H9 (cell line): Measurements from ENCODE around the gene RAB30. TPM values are rescaled to one million over a fixed set of nuclear protein-coding genes. Genes with fewer than 3 reads are reported as not detected.

Experiments used
- DNase-seq: peaks from one replicate; pipeline ENCODE4 v3.0.0-alpha.2; 2017
- H2AFZ ChIP-seq: one replicate; pipeline ENCODE4 v1.6.1; 2013; ENCODE audit warnings: mild to moderate bottlenecking, low read length, control low read depth, moderate library complexity
- H2AK5ac ChIP-seq: 2 replicates; pipeline ENCODE4 v1.6.1; 2013; ENCODE audit warnings: low read length, control low read depth, mixed read lengths; ENCODE audit not compliant: insufficient read length
- H2BK120ac ChIP-seq: one replicate; pipeline ENCODE4 v1.6.1; 2013; ENCODE audit warnings: low read depth, mild to moderate bottlenecking, low read length, control low read depth, inconsistent platforms; ENCODE audit not compliant: poor library complexity, severe bottlenecking
- H2BK12ac ChIP-seq: 2 replicates; pipeline ENCODE4 v1.6.1; 2013; ENCODE audit warnings: low read length, control low read depth, mixed read lengths, low read depth; ENCODE audit not compliant: insufficient read length
- H2BK15ac ChIP-seq: 2 replicates; pipeline ENCODE4 v1.6.1; 2013; ENCODE audit warnings: low read depth, low read length, control low read depth
- H2BK20ac ChIP-seq: one replicate; pipeline ENCODE4 v1.6.1; 2013; ENCODE audit warnings: low read depth, mild to moderate bottlenecking, low read length, control low read depth, inconsistent platforms; ENCODE audit not compliant: poor library complexity, severe bottlenecking
- H2BK5ac ChIP-seq: 2 replicates; pipeline ENCODE4 v1.6.1; 2013; ENCODE audit warnings: low read length, control low read depth, mixed read lengths; ENCODE audit not compliant: insufficient read length
- H3K14ac ChIP-seq: 2 replicates; pipeline ENCODE4 v1.6.1; 2013; ENCODE audit warnings: low read length, control low read depth; ENCODE audit not compliant: insufficient read depth
- H3K18ac ChIP-seq: 2 replicates; pipeline ENCODE4 v1.6.1; 2013; ENCODE audit warnings: low read depth, mild to moderate bottlenecking, mixed read lengths, low read length, control low read depth; ENCODE audit not compliant: insufficient read length
- H3K23ac ChIP-seq: 2 replicates; pipeline ENCODE4 v1.6.1; 2013; ENCODE audit warnings: low read length, control low read depth, mixed read lengths, low read depth; ENCODE audit not compliant: insufficient read length
- H3K23me2 ChIP-seq: 2 replicates; pipeline ENCODE4 v1.6.1; 2013; ENCODE audit warnings: low read depth, mild to moderate bottlenecking, mixed read lengths, low read length, control low read depth; ENCODE audit not compliant: insufficient read length, poor library complexity, severe bottlenecking
- H3K27ac ChIP-seq: 2 replicates; pipeline ENCODE4 v1.5.1; 2013; ENCODE audit warnings: low read length, control low read depth, mixed read lengths, low read depth; ENCODE audit not compliant: insufficient read length
- H3K27me3 ChIP-seq: 2 replicates; pipeline ENCODE4 v1.6.1; 2013; ENCODE audit warnings: low read length, control low read depth, inconsistent platforms; ENCODE audit not compliant: insufficient read depth
- H3K4ac ChIP-seq: 2 replicates; pipeline ENCODE4 v1.6.1; 2013; ENCODE audit warnings: low read depth, mild to moderate bottlenecking, control low read depth, inconsistent platforms, low read length, moderate library complexity
- H3K4me1 ChIP-seq: 2 replicates; pipeline ENCODE4 v1.6.1; 2013; ENCODE audit warnings: low read length, control low read depth, inconsistent platforms; ENCODE audit not compliant: insufficient read depth
- H3K4me2 ChIP-seq: 2 replicates; pipeline ENCODE4 v1.6.1; 2013; ENCODE audit warnings: low read length, control low read depth, mixed read lengths; ENCODE audit not compliant: insufficient read length, insufficient read depth
- H3K56ac ChIP-seq: 2 replicates; pipeline ENCODE4 v1.6.1; 2013; ENCODE audit warnings: low read depth, mild to moderate bottlenecking, mixed read lengths, low read length, control low read depth; ENCODE audit not compliant: insufficient read length
- H3K79me1 ChIP-seq: 2 replicates; pipeline ENCODE4 v1.6.1; 2013; ENCODE audit warnings: low read depth, mild to moderate bottlenecking, moderate library complexity, low read length, control low read depth, inconsistent platforms; ENCODE audit not compliant: insufficient read depth, poor library complexity, severe bottlenecking
- H3K79me2 ChIP-seq: 2 replicates; pipeline ENCODE4 v1.6.1; 2013; ENCODE audit warnings: low read length, control low read depth, inconsistent platforms; ENCODE audit not compliant: insufficient read depth
- H3K9ac ChIP-seq: 2 replicates; pipeline ENCODE4 v1.6.1; 2013; ENCODE audit warnings: low read length, control low read depth, mixed read lengths; ENCODE audit not compliant: insufficient read length; ENCODE audit errors: extremely low read depth
- H3K9me3 ChIP-seq: one replicate; pipeline ENCODE4 v1.6.1; 2013; ENCODE audit warnings: low read depth, low read length, inconsistent platforms; ENCODE audit not compliant: control insufficient read depth
- H3T11ph ChIP-seq: one replicate; pipeline ENCODE4 v1.6.1; 2013; ENCODE audit warnings: mild to moderate bottlenecking, low read length, control low read depth, inconsistent platforms
- H4K20me1 ChIP-seq: one replicate; pipeline ENCODE4 v1.6.1; 2013; ENCODE audit not compliant: control insufficient read depth, insufficient read length, insufficient read depth
- H4K5ac ChIP-seq: 2 replicates; pipeline ENCODE4 v1.6.1; 2013; ENCODE audit warnings: low read depth, mild to moderate bottlenecking, mixed read lengths, low read length, control low read depth; ENCODE audit not compliant: insufficient read length
- H4K8ac ChIP-seq: replicated peaks from 2 replicates; pipeline ENCODE4 v1.6.1; 2013; ENCODE audit warnings: low read length, control low read depth, mixed read lengths, low read depth; ENCODE audit not compliant: insufficient read length
- H4K91ac ChIP-seq: 2 replicates; pipeline ENCODE4 v1.6.1; 2013; ENCODE audit warnings: low read depth, mild to moderate bottlenecking, moderate library complexity, mixed read lengths, low read length, control low read depth; ENCODE audit not compliant: insufficient read length
- H3K27ac Mint-ChIP-seq, 3 experiments: 2 replicates in 2 of 3; 3 replicates in 1 of 3; pipeline ENCODE4 v1.8.0; 2020 to 2021; ENCODE audit warnings: mixed read lengths in 3 of 3, mild to moderate bottlenecking in 1 of 3, moderate library complexity in 1 of 3
- H3K27me3 Mint-ChIP-seq: 2 replicates; pipeline ENCODE4 v1.8.0; 2021; ENCODE audit warnings: low read depth, mild to moderate bottlenecking, moderate library complexity, mixed read lengths
- H3K36me3 Mint-ChIP-seq, 3 experiments: 2 replicates in 2 of 3; 3 replicates in 1 of 3; pipeline ENCODE4 v1.8.0; 2020 to 2021; ENCODE audit warnings: low read depth in 3 of 3, mixed read lengths in 3 of 3; ENCODE audit not compliant: insufficient read depth in 1 of 3
- H3K4me1 Mint-ChIP-seq, 2 experiments: 2 replicates each; pipeline ENCODE4 v1.8.0; 2020; ENCODE audit warnings: mixed read lengths in 2 of 2
- H3K4me3 Mint-ChIP-seq, 2 experiments: 2 replicates in 1 of 2; 3 replicates in 1 of 2; pipeline ENCODE4 v1.8.0; 2020 to 2021; ENCODE audit warnings: mild to moderate bottlenecking in 2 of 2, mixed read lengths in 2 of 2, moderate library complexity in 1 of 2
- H3K9me3 Mint-ChIP-seq, 2 experiments: 2 replicates in 1 of 2; 3 replicates in 1 of 2; pipeline ENCODE4 v1.8.0; 2020; ENCODE audit warnings: mild to moderate bottlenecking in 2 of 2, mixed read lengths in 2 of 2, moderate library complexity in 1 of 2
- WGBS: extraction: QIAGEN DNeasy Blood & Tissue Kit; methylation state at CpG from one replicate; pipeline ENCODE4 v1.1.7; 2013; ENCODE audit warnings: missing lambda C conversion rate, low lambda C conversion rate, mixed read lengths; ENCODE audit not compliant: insufficient read length; ENCODE audit errors: extremely low coverage; 5-methylcytosine and 5-hydroxymethylcytosine counted together
- total RNA-seq: library from RNA; stranded (reverse); gene quantifications from 2 replicates; pipeline ENCODE4 v1.2.1, GENCODE V29; 2021
- TF ChIP-seq, protein P1 (sequence below): fragments of 200-600 bp; sonication (generic); conservative IDR thresholded peaks from 3 replicates; pipeline ENCODE4 v1.8.0; 2021; ENCODE audit warnings: antibody characterized with exemption, mild to moderate bottlenecking

RAB30 gene
- total RNA-seq, 1 experiment from 2014 or later, result 4.8 TPM

DNA sequence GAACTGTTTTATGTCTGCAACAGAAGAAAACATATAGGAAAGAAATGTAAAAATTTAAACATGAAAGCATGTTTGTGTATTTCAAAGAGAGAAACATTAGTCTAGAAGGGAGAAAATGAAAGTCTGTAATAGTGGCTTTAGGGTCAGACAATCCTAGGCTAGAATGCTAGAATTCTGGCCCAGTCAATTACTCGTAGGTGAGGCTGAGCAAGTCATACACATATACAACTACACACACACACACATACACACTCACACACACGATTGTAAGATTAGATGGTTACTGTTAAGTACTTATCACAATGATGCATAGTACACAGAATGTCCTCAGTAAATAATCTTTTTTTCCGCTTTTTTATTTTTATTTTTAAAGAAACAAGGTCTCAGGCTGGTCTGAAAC, 47.5 kb upstream of the RAB30 start:
- Histone ChIP-seq H3K27ac (no peak overlapping the region), H2AFZ (no peak overlapping the region), H2BK12ac (no peak overlapping the region), H3K79me1 (no peaks in the 10 kb centered on the region), H3K18ac (no peak overlapping the region), H2BK15ac (no peak overlapping the region), H4K91ac (no peak overlapping the region), H3K4ac (no peak overlapping the region), H2AK5ac (no peak overlapping the region), H4K5ac (no peak overlapping the region), H4K8ac (no peak overlapping the region), H3K9me3 (no peaks in the 10 kb centered on the region), H3K4me1 (no peaks in the 10 kb centered on the region), H3K4me2 (no peak overlapping the region), H2BK5ac (no peak overlapping the region), H2BK20ac (no peak overlapping the region), H3T11ph (no peak overlapping the region), H3K56ac (no peak overlapping the region), H3K79me2 (no peaks in the 10 kb centered on the region), H4K20me1 (no peaks in the 10 kb centered on the region), H3K14ac (no peak overlapping the region), H3K9ac (no peak overlapping the region), H3K23ac (no peak overlapping the region), H3K23me2 (no peaks in the 10 kb centered on the region), H3K27me3 (no peaks in the 10 kb centered on the region), H2BK120ac (no peak overlapping the region)
- H3K9me3 Mint-ChIP-seq, result no peaks in the 10 kb centered on the region
- peaks cover 5 to 6% of the 10 kb centered on the region in 2 experiments; a peak in 2 of 4 replicates for H3K4me1 Mint-ChIP-seq
- TF ChIP-seq, protein P1, sequence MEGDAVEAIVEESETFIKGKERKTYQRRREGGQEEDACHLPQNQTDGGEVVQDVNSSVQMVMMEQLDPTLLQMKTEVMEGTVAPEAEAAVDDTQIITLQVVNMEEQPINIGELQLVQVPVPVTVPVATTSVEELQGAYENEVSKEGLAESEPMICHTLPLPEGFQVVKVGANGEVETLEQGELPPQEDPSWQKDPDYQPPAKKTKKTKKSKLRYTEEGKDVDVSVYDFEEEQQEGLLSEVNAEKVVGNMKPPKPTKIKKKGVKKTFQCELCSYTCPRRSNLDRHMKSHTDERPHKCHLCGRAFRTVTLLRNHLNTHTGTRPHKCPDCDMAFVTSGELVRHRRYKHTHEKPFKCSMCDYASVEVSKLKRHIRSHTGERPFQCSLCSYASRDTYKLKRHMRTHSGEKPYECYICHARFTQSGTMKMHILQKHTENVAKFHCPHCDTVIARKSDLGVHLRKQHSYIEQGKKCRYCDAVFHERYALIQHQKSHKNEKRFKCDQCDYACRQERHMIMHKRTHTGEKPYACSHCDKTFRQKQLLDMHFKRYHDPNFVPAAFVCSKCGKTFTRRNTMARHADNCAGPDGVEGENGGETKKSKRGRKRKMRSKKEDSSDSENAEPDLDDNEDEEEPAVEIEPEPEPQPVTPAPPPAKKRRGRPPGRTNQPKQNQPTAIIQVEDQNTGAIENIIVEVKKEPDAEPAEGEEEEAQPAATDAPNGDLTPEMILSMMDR, result no peak
- no peaks in the 10 kb centered on the region; the same call in 1 of the 2 replicates for H3K27me3 Mint-ChIP-seq
- H3K36me3 Mint-ChIP-seq, result no peaks in the 10 kb centered on the region
- H3K4me3 Mint-ChIP-seq, result no peak overlapping the region
- WGBS, result no CpG with 5 or more reads among the region's 3 CpGs
- no peak for DNase-seq
- H3K27ac Mint-ChIP-seq, result no peak overlapping the region
